ENCODE data around the gene UBTD2. TPM values are rescaled to one million over a fixed set of nuclear protein-coding genes. Genes with fewer than 3 reads are reported as not detected.
A peak's percentile ranks its signal among the peaks of the same experiment; 100 is the strongest.

UBTD2 gene
- total RNA-seq, 4 donors from 2014 or later, result 17.3 to 26.6 (median 20.2) TPM

DNA sequence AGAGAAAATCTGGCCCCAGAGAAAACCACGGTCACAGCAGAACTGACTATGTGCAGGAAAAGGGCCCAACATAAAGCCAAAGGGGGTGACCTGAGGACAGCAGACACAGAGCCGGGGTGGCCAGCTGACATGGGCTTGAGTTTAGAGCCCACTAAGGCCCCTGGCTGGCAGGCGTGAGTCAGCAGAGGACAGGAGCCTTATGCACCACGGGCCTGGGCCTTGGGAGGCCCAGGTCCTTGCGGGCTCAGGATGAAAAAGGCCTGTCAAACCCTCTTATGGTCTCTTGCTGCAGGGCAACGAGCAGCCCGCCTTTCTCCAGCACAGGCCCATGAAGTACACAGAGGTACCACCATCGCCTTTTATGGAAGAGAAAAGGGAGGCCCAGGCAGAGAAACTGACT lies 115.3 kb downstream of the UBTD2 start:
- TF ChIP-seq EP300 (IDR thresholded peaks at IDR 0.05) (no peak), POLR2AphosphoS5 (IDR thresholded peaks at IDR 0.05) (no peak), POLR2A (IDR thresholded peaks at IDR 0.05) (no peak)
- TF ChIP-seq, protein P1, sequence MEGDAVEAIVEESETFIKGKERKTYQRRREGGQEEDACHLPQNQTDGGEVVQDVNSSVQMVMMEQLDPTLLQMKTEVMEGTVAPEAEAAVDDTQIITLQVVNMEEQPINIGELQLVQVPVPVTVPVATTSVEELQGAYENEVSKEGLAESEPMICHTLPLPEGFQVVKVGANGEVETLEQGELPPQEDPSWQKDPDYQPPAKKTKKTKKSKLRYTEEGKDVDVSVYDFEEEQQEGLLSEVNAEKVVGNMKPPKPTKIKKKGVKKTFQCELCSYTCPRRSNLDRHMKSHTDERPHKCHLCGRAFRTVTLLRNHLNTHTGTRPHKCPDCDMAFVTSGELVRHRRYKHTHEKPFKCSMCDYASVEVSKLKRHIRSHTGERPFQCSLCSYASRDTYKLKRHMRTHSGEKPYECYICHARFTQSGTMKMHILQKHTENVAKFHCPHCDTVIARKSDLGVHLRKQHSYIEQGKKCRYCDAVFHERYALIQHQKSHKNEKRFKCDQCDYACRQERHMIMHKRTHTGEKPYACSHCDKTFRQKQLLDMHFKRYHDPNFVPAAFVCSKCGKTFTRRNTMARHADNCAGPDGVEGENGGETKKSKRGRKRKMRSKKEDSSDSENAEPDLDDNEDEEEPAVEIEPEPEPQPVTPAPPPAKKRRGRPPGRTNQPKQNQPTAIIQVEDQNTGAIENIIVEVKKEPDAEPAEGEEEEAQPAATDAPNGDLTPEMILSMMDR (IDR thresholded peaks at IDR 0.05), result no peak
- H3K27ac ChIP-seq, result peak overlapping the region in 3 of 4 donors; percentile 59 to 66 (median 59)
- H3K4me3 ChIP-seq, result no peak overlapping the region
- ATAC-seq, result no peak
- no peaks in the 10 kb centered on the region for H3K9me3 ChIP-seq
- H3K4me1 ChIP-seq, result peaks cover 0 to 64% (median 32%) of the 10 kb centered on the region in 3 donors
- H3K36me3 ChIP-seq, result no peaks in the 10 kb centered on the region
- no peaks in the 10 kb centered on the region for H3K27me3 ChIP-seq
- 33 to 62% methylated on average over 4 of the region's 8 CpGs for WGBS, 2 donors (ENCODE audit: low coverage in 1 of 2)

- no peak overlapping the region for H3K4me3 ChIP-seq
- peak; percentile 59 for ATAC-seq
- TF ChIP-seq POLR2A (IDR thresholded peaks at IDR 0.05), result no peak
- no peak for TF ChIP-seq EP300 (IDR thresholded peaks at IDR 0.05)
- TF ChIP-seq, protein P1 (IDR thresholded peaks at IDR 0.05), result no peak
- TF ChIP-seq POLR2AphosphoS5 (IDR thresholded peaks at IDR 0.05), result no peak
- peaks cover 0 to 64% (median 32%) of the 10 kb centered on the region in 3 donors for H3K4me1 ChIP-seq
- WGBS, 2 donors (ENCODE audit: low coverage in 1 of 2), result 75% methylated on average over 2 of the region's 7 CpGs; no CpG with 5 or more reads in 1 of the 2 donors
- H3K27ac ChIP-seq, result peak overlapping the region in 3 of 4 donors; percentile 59 to 66 (median 59)
- no peaks in the 10 kb centered on the region for H3K27me3 ChIP-seq
- H3K36me3 ChIP-seq, result no peaks in the 10 kb centered on the region
- H3K9me3 ChIP-seq, result no peaks in the 10 kb centered on the region
These were observed 115.7 kb downstream of the UBTD2 start for GRCh38 chr5:172167895-172168294.

GRCh38 chr5:172166030-172166826 lies 117.3 kb downstream of the UBTD2 start:
- no peaks in the 10 kb centered on the region for H3K36me3 ChIP-seq
- peak overlapping the region in 3 of 4 donors; percentile 45 to 66 (median 59) for H3K27ac ChIP-seq
- no peaks in the 10 kb centered on the region for H3K27me3 ChIP-seq
- WGBS, 2 donors (ENCODE audit: low coverage in 1 of 2), result 48 to 69% methylated on average over 4 to 6 of the region's 16 CpGs
- no peak for ATAC-seq
- H3K9me3 ChIP-seq, result no peaks in the 10 kb centered on the region
- TF ChIP-seq POLR2A (IDR thresholded peaks at IDR 0.05) (no peak), EP300 (IDR thresholded peaks at IDR 0.05) (no peak), POLR2AphosphoS5 (IDR thresholded peaks at IDR 0.05) (no peak)
- TF ChIP-seq, protein P1 (IDR thresholded peaks at IDR 0.05), result no peak
- H3K4me3 ChIP-seq, result no peak overlapping the region
- H3K4me1 ChIP-seq, result peaks cover 0 to 68% (median 32%) of the 10 kb centered on the region in 3 donors

- Histone ChIP-seq H3K4me1 (peaks cover 0 to 68% (median 32%) of the 10 kb centered on the region in 3 donors), H3K36me3 (no peaks in the 10 kb centered on the region), H3K27me3 (no peaks in the 10 kb centered on the region), H3K9me3 (no peaks in the 10 kb centered on the region), H3K27ac (peak overlapping the region in 3 of 4 donors; percentile 53 to 73 (median 66)), H3K4me3 (no peak overlapping the region)
- ATAC-seq, result no peak
- 86 to 100% methylated on average over 3 to 6 of the region's 7 CpGs for WGBS, 2 donors (ENCODE audit: low coverage in 1 of 2)
- no peak for TF ChIP-seq EP300 (IDR thresholded peaks at IDR 0.05)
- TF ChIP-seq POLR2AphosphoS5 (IDR thresholded peaks at IDR 0.05), result no peak
These were observed 118.1 kb downstream of the UBTD2 start for GRCh38 chr5:172165465-172165864.

- Histone ChIP-seq H3K27me3 (no peaks in the 10 kb centered on the region), H3K36me3 (no peaks in the 10 kb centered on the region), H3K4me1 (peaks cover 0 to 68% (median 32%) of the 10 kb centered on the region in 3 donors), H3K9me3 (no peaks in the 10 kb centered on the region), H3K4me3 (no peak overlapping the region), H3K27ac (peak overlapping the region in 3 of 4 donors; percentile 53 to 73 (median 66))
- TF ChIP-seq, protein P1 (IDR thresholded peaks at IDR 0.05), result no peak
- no peak for TF ChIP-seq POLR2A (IDR thresholded peaks at IDR 0.05)
- TF ChIP-seq POLR2AphosphoS5 (IDR thresholded peaks at IDR 0.05), result no peak
- TF ChIP-seq EP300 (IDR thresholded peaks at IDR 0.05), result no peak
- ATAC-seq, result peak; percentile 52
- WGBS, 2 donors (ENCODE audit: low coverage in 1 of 2), result 51% methylated on average over 6 of the region's 13 CpGs; no CpG with 5 or more reads in 1 of the 2 donors
These were observed 118.8 kb downstream of the UBTD2 start for GRCh38 chr5:172164769-172165212.
